Stimulated activated CD4-positive, alpha-beta T cell treated with anti-CD3 and anti-CD28 coated beads, Interleukin-12 subunit alpha, Interleukin-12 subunit beta, amount 100 ng/mL, for 24 hours (primary cell): ENCODE data around the gene TMEM97.
"Not testable (repeated sequence)": the region's sequence is repeated elsewhere in the genome, so short reads cannot be mapped to it uniquely, and the experiment has no call there.

ENCODE experiments used
- DNase-seq, 2 experiments: peaks; one replicate each; pipeline ENCODE4 v3.0.0-alpha.2; 2020; ENCODE audit warnings: low read depth in 2 of 2

The TMEM97 gene

GRCh38 chr17:28338056-28338768 is 19.2 kb downstream of the TMEM97 start:
- no peak for DNase-seq

- DNase-seq = not testable (repeated sequence)
Measured at GRCh38 chr17:28338769-28339212, 19.8 kb downstream of the TMEM97 start.

GRCh38 chr17:28339431-28339830 is 20.4 kb downstream of the TMEM97 start:
- DNase-seq = no peak

GRCh38 chr17:28340374-28340773 is 21.4 kb downstream of the TMEM97 start:
- DNase-seq = no peak

- DNase-seq = no peak
Measured at GRCh38 chr17:28341516-28341915, 22.5 kb downstream of the TMEM97 start.

- no peak for DNase-seq
Measured at GRCh38 chr17:28342313-28342712, 23.3 kb downstream of the TMEM97 start.

- DNase-seq = no peak
Measured at GRCh38 chr17:28343491-28343932, 24.5 kb downstream of the TMEM97 start.

- no peak for DNase-seq
Measured at GRCh38 chr17:28344011-28344410, 25.0 kb downstream of the TMEM97 start.

GRCh38 chr17:28344435-28344901 is 25.5 kb downstream of the TMEM97 start:
- no peak for DNase-seq

- DNase-seq = no peak
Measured at GRCh38 chr17:28345419-28346198, 26.6 kb downstream of the TMEM97 start.

- no peak for DNase-seq
Measured at GRCh38 chr17:28346199-28346580, 27.2 kb downstream of the TMEM97 start.

- no peak for DNase-seq
Measured at GRCh38 chr17:28346746-28347246, 27.8 kb downstream of the TMEM97 start.

- no peak for DNase-seq
Measured at GRCh38 chr17:28347261-28347891, 28.4 kb downstream of the TMEM97 start.

GRCh38 chr17:28348979-28349378 is 30.0 kb downstream of the TMEM97 start:
- DNase-seq = no peak

- no peak for DNase-seq
Measured at GRCh38 chr17:28350271-28350670, 31.3 kb downstream of the TMEM97 start.

- peak; percentile 91 to 93 for DNase-seq
Measured at GRCh38 chr17:28357061-28357900, 38.3 kb downstream of the TMEM97 start, which contains the start of gene POLDIP2. POLDIP2 (minus strand) TSS chr17:28357527; CDS start chr17:28357448, 79 bp downstream.

GRCh38 chr17:28357901-28358197 is 38.8 kb downstream of the TMEM97 start:
- no peak for DNase-seq

- no peak for DNase-seq
Measured at GRCh38 chr17:28363186-28363585, 44.2 kb downstream of the TMEM97 start.

GRCh38 chr17:28363776-28364650 is 45.0 kb downstream of the TMEM97 start:
- DNase-seq = no peak

- no peak for DNase-seq
Measured at GRCh38 chr17:28364665-28365363, 45.8 kb downstream of the TMEM97 start, which contains the start of gene SEBOX. SEBOX (minus strand) TSS chr17:28365199; CDS start chr17:28365151, 48 bp downstream.
